Astrocyte of the cerebellum (primary cell): ENCODE measurements around the gene PLEKHG7.
A peak's percentile ranks its signal among the peaks of the same experiment; 100 is the strongest.

ENCODE experiments used
- DNase-seq: peaks from one replicate; pipeline ENCODE4 v3.0.0-alpha.2; 2011; ENCODE audit warnings: low read depth
- H3K4me3 ChIP-seq: 2 replicates; pipeline ENCODE4 v1.5.1; 2011; ENCODE audit warnings: mild to moderate bottlenecking, low read depth, low read length, moderate library complexity
- CTCF ChIP-seq: IDR thresholded peaks from 2 replicates; pipeline ENCODE4 v1.5.1; 2012; ENCODE audit warnings: low read length, low read depth, moderate library complexity, mild to moderate bottlenecking; ENCODE audit errors: missing control alignments
- in situ Hi-C: cut with HindIII; loops from 2 replicates; pipeline ENCODE4 v1.10.0; 2017; ENCODE audit warnings: low sequenced_read_pairs

The PLEKHG7 gene

GRCh38 chr12:92756898-92757596 is 54.3 kb downstream of the PLEKHG7 start:
- in situ Hi-C loops, result no loop called here
- DNase-seq, result no peak
- H3K4me3 ChIP-seq, result no peak overlapping the region
- TF ChIP-seq CTCF, result no peak

GRCh38 chr12:92757597-92758121 is 54.9 kb downstream of the PLEKHG7 start:
- no peak for TF ChIP-seq CTCF
- H3K4me3 ChIP-seq, result no peak overlapping the region
- DNase-seq, result no peak
- in situ Hi-C loops, result no loop called here

- no peak overlapping the region for H3K4me3 ChIP-seq
- no peak for TF ChIP-seq CTCF
- DNase-seq, result peak; percentile 65
- in situ Hi-C loops, result no loop called here
These were observed 57.0 kb downstream of the PLEKHG7 start for GRCh38 chr12:92759634-92760268.

GRCh38 chr12:92762773-92763172 is 60.0 kb downstream of the PLEKHG7 start:
- TF ChIP-seq CTCF, result no peak
- H3K4me3 ChIP-seq, result no peak overlapping the region
- DNase-seq, result no peak
- in situ Hi-C loops, result no loop called here

GRCh38 chr12:92764831-92765230 is 62.0 kb downstream of the PLEKHG7 start:
- no peak overlapping the region for H3K4me3 ChIP-seq
- TF ChIP-seq CTCF, result no peak
- DNase-seq, result no peak
- in situ Hi-C loops, result no loop called here

DNA sequence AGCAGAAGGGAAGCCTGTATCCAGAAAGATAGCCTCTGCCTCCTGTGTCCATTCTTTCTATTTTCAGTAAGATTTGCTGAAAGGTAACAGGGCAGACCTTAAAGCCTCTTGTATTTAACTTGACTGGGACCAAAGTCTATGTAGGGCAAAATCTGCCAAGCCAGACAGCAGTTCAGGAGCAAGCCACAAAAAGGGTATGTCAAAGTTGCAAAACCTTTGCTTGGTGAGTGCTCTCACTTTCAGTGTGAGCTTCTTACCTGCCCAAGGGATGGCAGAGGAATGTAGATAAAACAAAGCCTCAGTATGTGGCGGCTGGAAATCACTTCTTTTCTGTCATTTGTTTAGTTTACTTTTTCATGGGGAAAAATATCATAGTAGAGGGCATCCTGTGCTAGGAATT is 63.1 kb downstream of the PLEKHG7 start:
- no peak for TF ChIP-seq CTCF
- no peak for DNase-seq
- in situ Hi-C loops, result no loop called here
- H3K4me3 ChIP-seq, result no peak overlapping the region
